ENCODE results near the gene FAF1. TPM values are rescaled to one million over a fixed set of nuclear protein-coding genes. Genes with fewer than 3 reads are reported as not detected.
A peak's percentile ranks its signal among the peaks of the same experiment; 100 is the strongest.

FAF1 gene
- total and polyA plus RNA-seq, 9 of the 15 experiments (the other 6 are each of a cell fraction or from before 2014, with no cell fraction given) = 48.7 to 225 (median 118) TPM

DNA sequence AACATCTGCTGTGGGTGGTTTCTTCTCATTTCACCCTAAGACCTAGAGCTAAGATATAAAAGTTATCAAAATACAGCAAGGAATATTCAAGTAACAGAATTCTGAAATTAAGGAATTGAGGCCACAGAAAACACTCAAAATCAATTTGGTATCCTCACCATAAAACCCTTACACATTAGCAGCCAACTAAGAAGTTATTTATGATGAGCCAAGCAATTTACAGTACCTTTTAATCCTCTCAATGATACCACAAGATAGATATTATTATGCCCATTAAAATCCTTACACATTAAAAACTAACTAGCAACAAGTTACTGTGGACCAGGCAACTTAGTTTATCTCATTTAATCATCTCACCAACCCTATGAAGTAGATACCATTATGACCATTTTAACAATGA, 81.6 kb downstream of the FAF1 start:
- Histone ChIP-seq H3K79me2 (ENCODE audit: control insufficient read depth, insufficient read depth, low read length) (peaks cover 79% of the 10 kb centered on the region), H3K9me3 (replicated peaks; ENCODE audit: control insufficient read depth, insufficient read depth, low read depth, low read length) (no peaks in the 10 kb centered on the region), H4K20me1 (replicated peaks; ENCODE audit: control insufficient read depth, insufficient read depth, low read length) (peaks cover 7% of the 10 kb centered on the region; the same call in 1 of the 2 replicates), H3K27me3 (ENCODE audit: control insufficient read depth in 2 of 2, insufficient read depth in 2 of 2, low read length in 2 of 2) (no peaks in the 10 kb centered on the region), H3K27ac (ENCODE audit: extremely low read depth, low read depth, low read length) (no peak overlapping the region), H3K36me3 (ENCODE audit: control insufficient read depth, insufficient read depth, low read length) (peaks cover 6% of the 10 kb centered on the region; the same call in 1 of the 3 replicates), H3K4me1 (replicated peaks in 1 of 2; ENCODE audit: control insufficient read depth in 2 of 2, insufficient read depth in 2 of 2, low read length in 2 of 2) (peaks cover 0 to 3% of the 10 kb centered on the region in 2 experiments; a peak in 2 of 5 replicates), H2AFZ (ENCODE audit: low read depth, low read length) (no peak overlapping the region), H3K4me2 (ENCODE audit: insufficient read depth, low read length) (no peak overlapping the region), H3K9ac (ENCODE audit: insufficient read depth in 1 of 2, low read depth in 2 of 2, low read length in 2 of 2) (no peak overlapping the region), H3K9me1 (ENCODE audit: control insufficient read depth, insufficient read depth, low read length) (no peaks in the 10 kb centered on the region), H3K4me3 (no peak overlapping the region)
- intact Hi-C loops (cut with micrococcal nuclease) (no loop called here), in situ Hi-C loops (cut with MboI) (no loop called here)
- DNase-seq (ENCODE audit: extremely low read depth in 1 of 4, low spot score in 3 of 4) (no peak), FAIRE-seq (no peak), ATAC-seq (no peak)
- POLR2A ChIA-PET = interaction anchor here (0.7 kb wide), 1 partner anchor 19 kb away, joined by 5 read pairs; no protein-coding TSS in a partner anchor
- no TSS peak for BruUV-seq (replicated peaks)
- CTCF ChIA-PET (ENCODE audit: low intra/inter-chr PET ratio) = no interaction called here
- TF ChIP-seq DNMT1 (IDR thresholded peaks at IDR 0.05) (no peak), DACH1 (IDR thresholded peaks at IDR 0.05; ENCODE audit: partially characterized antibody) (no peak), MAFF (IDR thresholded peaks at IDR 0.05; ENCODE audit: low read length) (peak; percentile 36; the same call in 1 of the 2 replicates), ERF (CRISPR knock-in tag; IDR thresholded peaks at IDR 0.05) (no peak), MCM7 (IDR thresholded peaks at IDR 0.05) (no peak), CHD2 (IDR thresholded peaks at IDR 0.05; ENCODE audit: low read depth, low read length) (no peak), ZNF431 (CRISPR knock-in tag; IDR thresholded peaks at IDR 0.05) (no peak), NR2C2 (CRISPR knock-in tag; IDR thresholded peaks at IDR 0.05) (no peak), NR2C2 (tag; IDR thresholded peaks at IDR 0.05) (no peak), ZNF583 (CRISPR knock-in tag; IDR thresholded peaks at IDR 0.05) (no peak), SMARCC2 (IDR thresholded peaks at IDR 0.05; ENCODE audit: low read depth) (no peak), MBD1 (CRISPR knock-in tag; IDR thresholded peaks at IDR 0.05) (no peak), ZZZ3 (IDR thresholded peaks at IDR 0.05) (no peak), HDAC6 (IDR thresholded peaks at IDR 0.05; ENCODE audit: low read depth, low read length) (no peak), SMAD2 (IDR thresholded peaks at IDR 0.05; ENCODE audit: low read depth, low read length) (no peak), ILF3 (IDR thresholded peaks at IDR 0.05; ENCODE audit: borderline replicate concordance) (no peak), MAFG (tag; conservative IDR thresholded peaks at IDR 0.05) (peak; percentile 19; the same call in 1 of the 2 replicates), SIRT6 (IDR thresholded peaks at IDR 0.05; ENCODE audit: low read depth, low read length) (no peak), ZBTB1 (CRISPR knock-in tag; IDR thresholded peaks at IDR 0.05; ENCODE audit: borderline replicate concordance, low read depth) (no peak), PPARD (CRISPR knock-in tag; IDR thresholded peaks at IDR 0.05) (no peak), ZNF316 (IDR thresholded peaks at IDR 0.05) (peak; percentile 76), SIX5 (IDR thresholded peaks at IDR 0.05; ENCODE audit: borderline replicate concordance in 1 of 2, insufficient read depth in 1 of 2, low read depth in 1 of 2, low read length in 2 of 2) (no peak), HIVEP1 (CRISPR knock-in tag; IDR thresholded peaks at IDR 0.05) (no peak), ZNF175 (CRISPR knock-in tag; IDR thresholded peaks at IDR 0.05; ENCODE audit: low read depth) (no peak), SAP30 (IDR thresholded peaks at IDR 0.05; ENCODE audit: borderline replicate concordance, insufficient read depth, low read depth, low read length, poor library complexity, severe bottlenecking) (no peak), PHB (CRISPR knock-in tag; IDR thresholded peaks at IDR 0.05) (no peak), C11orf30 (IDR thresholded peaks at IDR 0.05; ENCODE audit: low read depth) (peak; percentile 60; the same call in 1 of the 2 replicates)

Measured in K562 (cell line).